Muscle of back (tissue), 11 donors: ENCODE results near the gene GNAQ. TPM values are rescaled to one million over a fixed set of nuclear protein-coding genes. Genes with fewer than 3 reads are reported as not detected.

Source experiments
- DNase-seq, 3 donors: peaks; one replicate each; pipeline versions ENCODE4 v3.0.0 to v3.0.0-alpha.2; 2013
- polyA plus RNA-seq, 10 donors: library from polyadenylated mRNA; unstranded; fragments of 120-200 nt; gene quantifications; one replicate each; pipeline ENCODE4 v1.2.1, GENCODE V29; 2013; ENCODE audit not compliant: insufficient read length in 10 of 10

GNAQ gene
- polyA plus RNA-seq, 10 donors, result 24.6 to 35.5 (median 30.5) TPM

DNA sequence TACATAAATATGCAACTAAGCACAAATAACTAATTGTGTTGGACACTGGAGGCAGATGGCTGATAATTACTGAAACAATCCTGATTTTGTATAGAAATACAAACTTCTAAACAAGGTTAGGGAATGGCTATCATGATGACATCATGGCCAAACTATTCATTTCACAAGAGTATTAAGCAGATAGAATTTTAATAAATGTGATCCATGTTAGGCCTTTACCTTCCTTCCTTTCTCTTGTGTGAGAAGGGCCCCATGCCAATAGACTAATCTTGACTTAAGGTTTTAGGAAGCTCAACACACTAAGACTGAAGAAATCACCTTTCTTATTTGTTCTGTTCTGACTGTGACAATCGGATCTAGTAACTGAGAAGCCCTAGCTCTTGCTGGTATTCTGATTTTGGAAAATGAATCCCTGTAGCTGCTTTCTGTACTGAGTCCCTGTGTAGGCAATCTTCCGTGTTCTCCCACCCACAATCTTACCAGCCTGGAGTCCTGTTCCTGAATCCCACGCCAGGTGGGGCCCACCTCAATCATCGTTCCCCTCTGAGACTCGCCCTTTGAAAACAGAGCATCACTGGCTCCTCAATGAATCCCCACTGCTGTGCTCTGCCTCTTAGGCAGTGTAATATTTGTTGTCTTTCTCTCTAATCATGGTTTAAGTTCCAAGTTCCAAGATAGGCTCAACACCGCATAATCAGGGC is 214.8 kb downstream of the GNAQ start:
- no peak for DNase-seq

DNA sequence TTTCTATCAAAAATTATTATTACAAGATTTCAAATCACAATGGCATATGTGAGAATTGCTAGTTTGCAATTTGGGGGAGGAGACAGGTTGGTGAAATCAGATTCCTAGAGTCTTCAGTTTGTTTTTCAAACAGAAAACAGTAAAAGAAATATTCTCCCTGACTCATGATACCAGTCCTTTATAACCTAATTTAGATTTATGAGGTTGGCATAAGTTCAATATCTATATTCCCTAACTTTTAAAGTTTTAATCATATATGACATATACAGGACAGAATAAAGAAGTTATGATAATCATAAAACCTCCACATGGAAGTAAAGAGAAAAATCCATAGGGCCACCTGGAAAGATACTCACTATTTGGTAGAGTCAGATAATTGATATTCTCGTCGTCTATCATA is 216.4 kb downstream of the GNAQ start:
- DNase-seq, result no peak

DNA sequence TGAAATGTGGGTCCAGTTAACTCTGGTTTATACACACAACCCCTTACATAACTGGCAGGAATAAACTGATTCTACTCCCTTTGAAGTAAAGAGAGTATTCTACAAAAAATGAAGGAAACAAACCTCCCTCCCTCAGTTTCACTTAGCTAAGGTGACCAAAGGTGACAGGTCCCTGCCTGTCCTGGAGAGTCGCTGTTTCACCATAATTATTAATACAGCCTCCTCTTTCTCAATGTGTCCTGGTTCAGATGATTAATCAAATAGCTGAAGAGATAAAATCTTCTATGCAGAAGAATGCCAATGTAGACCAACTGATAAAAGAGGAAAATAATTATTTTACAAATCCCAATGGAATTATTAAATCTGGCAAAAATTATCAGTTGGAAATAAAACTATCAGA is 219.8 kb downstream of the GNAQ start:
- no peak for DNase-seq

GRCh38 chr9:77810637-77811119 is 220.9 kb downstream of the GNAQ start:
- no peak for DNase-seq

- DNase-seq, result no peak
Measured at GRCh38 chr9:77810047-77810446, 221.6 kb downstream of the GNAQ start.

DNA sequence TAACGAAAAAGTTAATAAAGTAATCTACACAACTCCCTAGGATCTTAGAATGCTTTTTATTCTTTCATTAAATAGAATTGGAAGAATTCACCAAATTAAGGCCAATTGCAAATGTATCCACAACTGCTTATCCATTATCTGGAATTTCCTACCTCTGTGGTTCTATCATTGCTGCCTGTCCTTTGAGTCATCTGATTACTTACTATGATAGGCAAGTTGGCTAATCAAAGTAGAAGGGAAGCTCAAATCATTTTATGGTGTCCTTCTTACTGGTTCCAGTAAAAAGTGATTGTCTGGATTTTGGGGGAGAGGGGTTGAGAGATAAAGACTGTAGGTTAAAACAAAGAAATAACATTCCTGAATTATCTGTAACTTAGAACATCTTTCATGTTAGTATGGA is 222.1 kb downstream of the GNAQ start:
- DNase-seq, result no peak

DNA sequence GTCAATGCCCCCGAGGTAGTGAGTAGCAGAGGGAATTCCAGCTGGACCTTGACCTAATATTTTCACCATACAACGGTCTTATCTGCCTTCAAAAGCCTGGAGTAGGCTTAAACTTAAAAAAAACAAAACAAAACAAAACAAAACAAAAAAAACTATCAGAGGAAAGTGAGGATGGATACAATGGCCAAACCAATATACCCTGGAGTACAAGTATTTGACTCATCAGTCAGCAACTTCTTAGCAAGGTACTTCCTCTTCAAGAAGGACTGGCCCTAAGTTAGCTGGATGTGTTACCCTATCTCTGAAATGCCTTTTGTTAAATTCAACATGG is 222.9 kb downstream of the GNAQ start:
- no peak for DNase-seq

DNA sequence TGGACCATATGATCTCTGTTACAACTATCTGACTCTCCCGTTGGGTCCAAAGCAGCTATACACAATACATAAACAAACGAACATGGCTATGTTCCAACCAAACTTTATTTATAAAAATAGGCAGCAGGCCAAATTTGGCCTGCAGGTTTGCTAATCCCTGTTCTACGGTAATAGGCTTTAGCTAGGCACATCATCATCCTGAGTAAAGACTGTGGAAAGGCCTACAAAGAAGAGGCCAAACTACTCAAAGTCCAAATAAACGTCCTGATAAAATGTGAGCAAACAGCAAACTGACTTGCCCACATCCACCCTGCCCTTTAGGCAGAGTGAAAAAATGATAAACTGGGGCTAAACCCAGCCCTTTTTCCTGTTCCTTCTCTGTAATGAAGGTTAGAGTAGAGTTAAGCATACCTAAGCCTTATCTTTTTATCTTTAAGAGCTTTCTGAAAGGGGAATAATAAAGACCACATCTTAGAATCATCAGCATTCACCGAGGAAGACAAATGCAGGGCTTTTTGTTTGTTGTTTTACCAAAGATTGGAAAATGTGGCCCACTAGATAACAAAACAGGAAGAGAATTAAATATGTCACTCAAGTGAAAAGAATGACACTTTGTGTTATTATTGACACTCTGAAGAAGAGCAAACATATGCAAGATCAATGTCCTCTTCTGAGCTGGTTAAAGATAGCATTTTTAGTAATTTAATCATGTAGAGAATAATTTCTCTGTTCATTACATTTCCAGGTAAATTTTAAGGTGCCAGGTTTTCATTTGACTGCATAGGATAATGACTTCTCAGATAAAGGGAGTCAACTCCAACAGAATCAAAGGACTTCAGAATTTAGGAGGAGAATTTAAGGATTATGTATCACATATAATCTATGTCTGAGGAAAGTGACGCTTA is 223.5 kb downstream of the GNAQ start:
- no peak for DNase-seq

DNA sequence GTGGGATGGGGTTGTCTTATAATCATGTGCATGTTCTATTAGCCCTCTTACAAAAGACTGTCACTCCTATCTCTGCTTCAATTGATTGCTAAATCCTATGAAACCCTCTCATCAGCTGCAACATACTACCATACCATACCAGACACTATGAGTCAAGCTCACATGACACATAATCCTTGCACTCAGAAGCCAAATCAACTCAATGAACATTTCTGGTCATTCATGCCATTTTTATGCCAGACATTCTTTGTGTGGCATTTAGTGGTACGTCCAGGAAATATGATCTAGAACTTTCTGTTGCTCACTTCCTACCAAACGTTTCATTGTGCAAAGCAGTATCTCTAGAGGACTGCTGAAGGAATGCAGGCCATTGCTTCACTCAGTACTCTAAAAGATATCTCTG is 224.3 kb downstream of the GNAQ start:
- peak in 1 of 3 donors; percentile 85 for DNase-seq

GRCh38 chr9:77806741-77807140 is 224.9 kb downstream of the GNAQ start:
- no peak for DNase-seq

DNA sequence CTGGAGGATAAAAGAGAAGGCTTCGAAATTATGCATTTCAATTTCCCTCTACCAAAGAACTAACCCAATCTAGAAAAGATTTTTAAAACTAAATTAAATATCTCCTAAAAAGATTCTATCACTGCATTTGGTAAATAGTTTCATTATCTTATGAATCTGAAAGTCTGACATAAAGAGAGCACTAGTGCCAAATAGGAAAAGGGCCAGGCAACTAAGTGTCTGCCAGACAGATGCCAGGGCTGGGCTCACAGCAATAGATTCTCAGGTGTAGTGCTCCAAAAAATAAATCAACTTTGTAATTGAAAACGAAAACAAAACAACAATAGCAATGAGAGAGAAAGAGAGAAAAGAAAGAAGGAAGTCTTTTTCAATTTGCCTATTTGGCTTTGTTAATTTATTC is 225.8 kb downstream of the GNAQ start:
- DNase-seq, result no peak

- no peak for DNase-seq
Measured at GRCh38 chr9:77803423-77803822, 228.2 kb downstream of the GNAQ start.

DNA sequence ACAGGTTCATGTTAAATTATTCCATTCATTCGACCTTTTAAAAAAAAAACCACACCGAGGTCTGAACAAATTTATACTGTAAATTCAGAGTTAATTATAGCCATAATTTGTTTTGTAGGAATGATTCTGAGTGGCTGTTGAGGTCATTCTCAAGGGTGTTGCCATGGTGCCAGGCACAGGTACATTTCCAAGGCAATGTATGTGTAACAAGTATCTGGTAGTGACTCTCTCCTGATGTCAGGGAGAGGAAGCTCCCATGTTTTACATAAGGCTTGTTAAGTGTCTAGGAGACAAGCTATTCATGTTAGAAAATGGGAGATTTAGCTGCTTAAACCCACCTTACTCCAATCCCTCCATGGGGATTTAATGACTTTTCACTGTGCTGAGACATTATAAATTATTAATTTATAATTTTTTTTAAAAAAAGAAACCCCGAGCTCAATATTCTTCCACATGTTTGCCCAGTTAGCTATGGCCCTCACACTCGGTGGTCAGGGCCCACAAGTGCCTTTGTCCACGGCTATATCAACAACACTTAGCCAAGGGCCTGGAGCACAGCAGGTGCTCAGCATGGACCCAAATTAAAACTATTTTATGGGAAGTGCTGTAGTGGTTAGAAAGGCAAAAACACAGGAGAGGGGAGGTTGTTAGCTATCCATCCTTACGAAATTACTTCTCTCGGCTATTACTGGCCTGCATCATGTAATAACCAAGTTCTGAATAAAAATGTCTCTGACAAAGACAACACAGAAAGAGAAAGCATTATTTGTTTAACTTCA is 228.9 kb downstream of the GNAQ start:
- no peak for DNase-seq

DNA sequence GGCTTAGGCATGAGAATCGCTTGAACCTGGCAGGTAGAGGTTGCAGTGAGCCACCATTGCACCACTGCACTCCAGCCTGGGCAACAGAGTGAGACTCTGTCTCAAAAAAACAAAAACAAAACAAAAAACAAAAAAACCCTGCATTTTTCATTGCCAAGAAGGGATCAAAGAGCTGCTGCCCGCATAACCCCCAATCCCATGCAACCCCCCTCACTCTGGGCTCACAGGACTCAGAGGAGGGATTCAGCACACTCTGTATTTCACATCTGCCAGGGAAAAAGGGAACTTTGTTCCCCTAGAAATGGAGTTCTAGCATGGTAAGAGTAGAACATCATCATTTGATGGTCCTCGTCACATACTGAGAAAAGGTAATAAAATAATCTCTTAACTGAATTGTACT is 229.5 kb downstream of the GNAQ start:
- no peak for DNase-seq

- no peak for DNase-seq
Measured at GRCh38 chr9:77800924-77801551, 230.6 kb downstream of the GNAQ start.

GRCh38 chr9:77798140-77798539 is 233.5 kb downstream of the GNAQ start:
- DNase-seq, result no peak

DNA sequence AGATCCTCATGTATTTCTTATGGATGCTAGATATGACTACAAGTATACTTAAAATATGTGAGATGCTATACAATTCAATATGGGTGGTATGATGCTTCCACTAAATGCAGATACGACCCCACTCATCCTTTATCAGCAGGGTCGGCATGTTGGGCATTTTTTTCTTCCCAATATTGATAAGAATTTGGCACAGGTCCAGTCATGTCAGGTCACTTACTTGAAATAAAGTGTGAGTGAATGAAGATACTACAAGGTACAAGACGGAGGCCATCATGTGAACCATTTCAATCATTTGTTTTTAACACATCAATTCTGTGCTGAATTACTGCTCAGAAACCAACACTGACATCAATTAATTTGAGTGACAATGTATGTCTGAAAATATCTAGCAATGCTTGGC is 236.6 kb downstream of the GNAQ start:
- DNase-seq, result no peak

DNA sequence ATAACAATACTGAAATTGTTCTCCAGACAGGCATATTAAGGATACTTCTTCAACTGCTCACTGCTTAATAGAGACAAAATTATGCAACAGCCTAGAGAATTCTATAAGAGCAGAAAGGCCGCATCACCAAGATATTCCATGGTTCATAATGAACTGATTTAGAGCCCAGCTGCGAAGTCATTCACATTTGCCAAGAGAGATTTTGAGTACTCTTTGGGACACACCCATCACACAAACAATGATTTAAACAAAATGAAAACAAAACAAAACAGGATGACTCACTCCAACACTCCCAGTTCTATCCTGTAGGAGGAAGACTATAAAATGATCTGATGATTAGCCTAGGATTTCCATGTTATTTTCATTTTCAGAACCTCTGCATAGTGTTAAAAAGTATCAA is 237.8 kb downstream of the GNAQ start:
- DNase-seq, result peak; percentile 55 to 82 (median 57)

DNA sequence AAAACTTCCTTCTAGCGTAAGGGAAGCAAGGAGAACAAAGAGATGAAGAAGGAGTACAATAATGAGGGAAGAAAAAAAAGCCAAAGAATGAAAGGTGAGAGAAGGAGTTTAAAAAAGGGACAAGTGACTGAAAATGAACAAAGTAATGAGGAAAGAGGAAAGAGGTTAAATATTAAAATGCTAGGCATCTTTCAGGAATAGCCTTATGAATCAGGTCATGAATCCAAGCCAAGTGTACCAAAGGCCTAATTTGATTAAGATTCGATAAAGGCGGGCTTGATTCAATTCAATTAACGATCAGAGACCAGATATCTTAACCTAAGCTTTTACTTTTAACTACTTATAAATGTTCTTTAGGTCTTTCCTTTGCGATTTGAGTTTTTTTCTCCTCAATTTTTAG is 241.7 kb downstream of the GNAQ start:
- no peak for DNase-seq

DNA sequence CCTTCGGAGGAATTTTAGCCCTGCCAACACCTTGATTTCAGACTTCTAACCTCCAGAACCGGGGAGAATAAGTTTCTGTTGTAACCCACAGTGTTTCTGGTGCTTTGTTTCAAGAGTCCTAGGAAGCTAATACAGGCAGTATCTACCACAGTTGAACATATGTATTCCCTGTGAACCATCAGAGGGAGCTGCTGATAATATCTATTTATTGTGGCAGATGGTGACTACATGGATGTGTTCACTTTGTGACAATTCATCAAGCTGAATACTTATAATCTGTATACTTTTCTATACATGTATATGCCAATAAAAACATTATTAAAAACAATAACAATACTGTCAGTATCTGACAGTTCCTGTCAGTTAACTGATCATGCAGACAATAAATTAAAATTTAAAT is 246.3 kb downstream of the GNAQ start:
- DNase-seq, result no peak

- peak in 1 of 3 donors; percentile 22 for DNase-seq
Measured at GRCh38 chr9:77783518-77783917, 248.1 kb downstream of the GNAQ start.

GRCh38 chr9:77779010-77779409 is 252.6 kb downstream of the GNAQ start:
- no peak for DNase-seq
